Neural cell (in vitro differentiated cells): ENCODE data around the gene CYP19A1. TPM values are rescaled to one million over a fixed set of nuclear protein-coding genes. Genes with fewer than 3 reads are reported as not detected.
"Not testable (repeated sequence)": the region's sequence is repeated elsewhere in the genome, so short reads cannot be mapped to it uniquely, and the experiment has no call there.

ENCODE experiments used
- H2AFZ ChIP-seq: fragments of 200-600, 300-800 bp; sonication (generic), shearing (Covaris generic); 2 replicates; pipeline ENCODE4 v1.6.0; 2014; ENCODE audit warnings: low read depth, mild to moderate bottlenecking, antibody characterized with exemption, low read length, moderate library complexity
- H3F3A ChIP-seq: fragments of 200-600 bp; shearing (Covaris generic); 2 replicates; pipeline ENCODE4 v1.6.1; 2016; ENCODE audit warnings: mild to moderate bottlenecking, moderate library complexity, mixed read lengths, antibody characterized with exemption, low read length; ENCODE audit not compliant: insufficient read depth, poor library complexity, severe bottlenecking
- H3K27ac ChIP-seq: fragments of 200-600, 300-800 bp; sonication (generic), shearing (Covaris generic); 2 replicates; pipeline ENCODE4 v1.5.1; 2014; ENCODE audit warnings: mild to moderate bottlenecking, low read length, moderate library complexity
- H3K27me3 ChIP-seq: fragments of 300-800, 200-600 bp; sonication (generic), shearing (Covaris generic); 2 replicates; pipeline ENCODE4 v1.6.0; 2014; ENCODE audit warnings: mild to moderate bottlenecking, low read depth, low read length, moderate library complexity; ENCODE audit not compliant: insufficient read depth
- H3K36me3 ChIP-seq: fragments of 300-800, 200-600 bp; sonication (generic), shearing (Covaris generic); 2 replicates; pipeline ENCODE4 v1.5.1; 2014; ENCODE audit warnings: mild to moderate bottlenecking, antibody characterized with exemption, low read length, moderate library complexity; ENCODE audit not compliant: insufficient read depth
- H3K4me2 ChIP-seq: fragments of 300-800, 200-600 bp; sonication (generic), shearing (Covaris generic); 2 replicates; pipeline ENCODE4 v1.6.0; 2014; ENCODE audit warnings: mild to moderate bottlenecking, low read length
- H3K4me3 ChIP-seq: fragments of 300-800, 200-600 bp; sonication (generic), shearing (Covaris generic); 2 replicates; pipeline ENCODE4 v1.5.1; 2014; ENCODE audit warnings: mild to moderate bottlenecking, low read length, moderate library complexity
- H3K79me2 ChIP-seq: fragments of 200-600 bp; shearing (Covaris generic); replicated peaks from 2 replicates; pipeline ENCODE4 v1.6.0; 2014; ENCODE audit warnings: mild to moderate bottlenecking, low read length, moderate library complexity; ENCODE audit not compliant: insufficient read depth
- H3K9ac ChIP-seq: fragments of 300-800, 200-600 bp; sonication (generic), shearing (Covaris generic); 2 replicates; pipeline ENCODE4 v1.6.1; 2016; ENCODE audit warnings: mild to moderate bottlenecking, low read length, mixed read lengths
- H3K9me2 ChIP-seq: fragments of 200-600 bp; shearing (Covaris generic); 2 replicates; pipeline ENCODE4 v1.6.1; 2016; ENCODE audit warnings: mild to moderate bottlenecking, low read length, mixed read lengths; ENCODE audit not compliant: insufficient read depth
- H3K9me3 ChIP-seq: fragments of 200-600, 300-800 bp; sonication (generic), shearing (Covaris generic); 2 replicates; pipeline ENCODE4 v1.6.1; 2016; ENCODE audit warnings: mild to moderate bottlenecking, mixed run types, low read length, moderate library complexity, mixed read lengths
- H4K20me1 ChIP-seq: fragments of 200-600 bp; shearing (Covaris generic); 2 replicates; pipeline ENCODE4 v1.6.1; 2016; ENCODE audit warnings: mild to moderate bottlenecking, mixed run types; ENCODE audit not compliant: insufficient read depth
- EP300 ChIP-seq: fragments of 450-650 bp; conservative IDR thresholded peaks from 2 replicates; pipeline ENCODE4 v1.6.1; 2014; ENCODE audit warnings: antibody characterized with exemption, mild to moderate bottlenecking, moderate library complexity; ENCODE audit not compliant: poor library complexity, severe bottlenecking
- EZH2 ChIP-seq: fragments of 200-600, 300-800 bp; shearing (Covaris generic), sonication (generic); IDR thresholded peaks from 2 replicates; pipeline ENCODE4 v1.6.1; 2014; ENCODE audit warnings: antibody characterized with exemption, low read length, borderline replicate concordance, mild to moderate bottlenecking; ENCODE audit not compliant: insufficient read depth, poor library complexity, severe bottlenecking
- MXI1 ChIP-seq: fragments of 450-650 bp; conservative IDR thresholded peaks from 2 replicates; pipeline ENCODE4 v1.6.1; 2014; ENCODE audit warnings: antibody characterized with exemption, mild to moderate bottlenecking; ENCODE audit not compliant: poor library complexity, severe bottlenecking
- POLR2AphosphoS5 ChIP-seq: IDR thresholded peaks from 2 replicates; pipeline ENCODE4 v1.6.1; 2012
- RAD21 ChIP-seq: fragments of 450-650 bp; conservative IDR thresholded peaks from 2 replicates; pipeline ENCODE4 v1.6.1; 2014; ENCODE audit warnings: antibody characterized with exemption, mild to moderate bottlenecking, moderate library complexity
- SMC3 ChIP-seq: fragments of 450-650 bp; conservative IDR thresholded peaks from 2 replicates; pipeline ENCODE4 v1.6.1; 2014; ENCODE audit warnings: antibody characterized with exemption, mild to moderate bottlenecking, moderate library complexity; ENCODE audit not compliant: poor library complexity
- TAF1 ChIP-seq: IDR thresholded peaks from 2 replicates; pipeline ENCODE4 v1.6.1; 2012; ENCODE audit warnings: low read depth
- polyA plus RNA-seq: library from polyadenylated mRNA; depleted of rRNA; stranded (reverse); fragments of >200 nt; gene quantifications from 2 replicates; pipeline ENCODE4 v1.2.3, GENCODE V29; 2014
- TF ChIP-seq, protein P1 (sequence below): fragments of 450-650 bp; IDR thresholded peaks from 2 replicates; pipeline ENCODE4 v1.5.1; 2014; ENCODE audit warnings: antibody characterized with exemption, mild to moderate bottlenecking, moderate library complexity; ENCODE audit not compliant: poor library complexity, severe bottlenecking
- TF ChIP-seq, protein P2 (sequence below): IDR thresholded peaks from 2 replicates; pipeline ENCODE4 v1.6.1; 2012; ENCODE audit warnings: borderline replicate concordance

Gene CYP19A1
- polyA plus RNA-seq, 1 donor from 2014 or later = not detected

DNA sequence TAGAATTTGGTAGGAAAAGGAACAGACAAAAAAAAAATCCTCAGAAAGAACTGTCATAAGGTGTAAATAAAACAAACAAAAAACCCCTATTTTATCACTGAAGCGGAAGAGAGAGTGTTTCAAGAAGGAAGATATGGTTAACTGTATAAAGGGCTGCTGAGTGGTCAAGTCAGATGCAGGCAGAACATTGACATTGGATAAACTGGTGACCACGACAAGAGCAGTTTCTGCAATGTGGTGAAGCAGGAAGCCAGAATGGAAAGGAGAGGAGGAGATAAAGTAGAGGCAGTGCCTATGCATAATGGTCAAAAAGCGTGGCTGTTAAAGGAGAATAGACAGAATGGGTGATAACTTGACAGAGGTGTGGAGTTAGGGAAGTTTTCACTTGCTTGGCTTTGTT is 75.3 kb downstream of the CYP19A1 start:
- TF ChIP-seq EP300 = no peak
- TF ChIP-seq, protein P1, sequence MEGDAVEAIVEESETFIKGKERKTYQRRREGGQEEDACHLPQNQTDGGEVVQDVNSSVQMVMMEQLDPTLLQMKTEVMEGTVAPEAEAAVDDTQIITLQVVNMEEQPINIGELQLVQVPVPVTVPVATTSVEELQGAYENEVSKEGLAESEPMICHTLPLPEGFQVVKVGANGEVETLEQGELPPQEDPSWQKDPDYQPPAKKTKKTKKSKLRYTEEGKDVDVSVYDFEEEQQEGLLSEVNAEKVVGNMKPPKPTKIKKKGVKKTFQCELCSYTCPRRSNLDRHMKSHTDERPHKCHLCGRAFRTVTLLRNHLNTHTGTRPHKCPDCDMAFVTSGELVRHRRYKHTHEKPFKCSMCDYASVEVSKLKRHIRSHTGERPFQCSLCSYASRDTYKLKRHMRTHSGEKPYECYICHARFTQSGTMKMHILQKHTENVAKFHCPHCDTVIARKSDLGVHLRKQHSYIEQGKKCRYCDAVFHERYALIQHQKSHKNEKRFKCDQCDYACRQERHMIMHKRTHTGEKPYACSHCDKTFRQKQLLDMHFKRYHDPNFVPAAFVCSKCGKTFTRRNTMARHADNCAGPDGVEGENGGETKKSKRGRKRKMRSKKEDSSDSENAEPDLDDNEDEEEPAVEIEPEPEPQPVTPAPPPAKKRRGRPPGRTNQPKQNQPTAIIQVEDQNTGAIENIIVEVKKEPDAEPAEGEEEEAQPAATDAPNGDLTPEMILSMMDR = no peak
- TF ChIP-seq RAD21 = no peak
- no peak for TF ChIP-seq SMC3
- no peak for TF ChIP-seq MXI1
- TF ChIP-seq TAF1 = no peak
- TF ChIP-seq EZH2 = no peak
- TF ChIP-seq, protein P2, sequence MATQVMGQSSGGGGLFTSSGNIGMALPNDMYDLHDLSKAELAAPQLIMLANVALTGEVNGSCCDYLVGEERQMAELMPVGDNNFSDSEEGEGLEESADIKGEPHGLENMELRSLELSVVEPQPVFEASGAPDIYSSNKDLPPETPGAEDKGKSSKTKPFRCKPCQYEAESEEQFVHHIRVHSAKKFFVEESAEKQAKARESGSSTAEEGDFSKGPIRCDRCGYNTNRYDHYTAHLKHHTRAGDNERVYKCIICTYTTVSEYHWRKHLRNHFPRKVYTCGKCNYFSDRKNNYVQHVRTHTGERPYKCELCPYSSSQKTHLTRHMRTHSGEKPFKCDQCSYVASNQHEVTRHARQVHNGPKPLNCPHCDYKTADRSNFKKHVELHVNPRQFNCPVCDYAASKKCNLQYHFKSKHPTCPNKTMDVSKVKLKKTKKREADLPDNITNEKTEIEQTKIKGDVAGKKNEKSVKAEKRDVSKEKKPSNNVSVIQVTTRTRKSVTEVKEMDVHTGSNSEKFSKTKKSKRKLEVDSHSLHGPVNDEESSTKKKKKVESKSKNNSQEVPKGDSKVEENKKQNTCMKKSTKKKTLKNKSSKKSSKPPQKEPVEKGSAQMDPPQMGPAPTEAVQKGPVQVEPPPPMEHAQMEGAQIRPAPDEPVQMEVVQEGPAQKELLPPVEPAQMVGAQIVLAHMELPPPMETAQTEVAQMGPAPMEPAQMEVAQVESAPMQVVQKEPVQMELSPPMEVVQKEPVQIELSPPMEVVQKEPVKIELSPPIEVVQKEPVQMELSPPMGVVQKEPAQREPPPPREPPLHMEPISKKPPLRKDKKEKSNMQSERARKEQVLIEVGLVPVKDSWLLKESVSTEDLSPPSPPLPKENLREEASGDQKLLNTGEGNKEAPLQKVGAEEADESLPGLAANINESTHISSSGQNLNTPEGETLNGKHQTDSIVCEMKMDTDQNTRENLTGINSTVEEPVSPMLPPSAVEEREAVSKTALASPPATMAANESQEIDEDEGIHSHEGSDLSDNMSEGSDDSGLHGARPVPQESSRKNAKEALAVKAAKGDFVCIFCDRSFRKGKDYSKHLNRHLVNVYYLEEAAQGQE = no peak
- no peak for TF ChIP-seq POLR2AphosphoS5
- no peaks in the 10 kb centered on the region for H3K36me3 ChIP-seq
- no peaks in the 10 kb centered on the region for H3F3A ChIP-seq

DNA sequence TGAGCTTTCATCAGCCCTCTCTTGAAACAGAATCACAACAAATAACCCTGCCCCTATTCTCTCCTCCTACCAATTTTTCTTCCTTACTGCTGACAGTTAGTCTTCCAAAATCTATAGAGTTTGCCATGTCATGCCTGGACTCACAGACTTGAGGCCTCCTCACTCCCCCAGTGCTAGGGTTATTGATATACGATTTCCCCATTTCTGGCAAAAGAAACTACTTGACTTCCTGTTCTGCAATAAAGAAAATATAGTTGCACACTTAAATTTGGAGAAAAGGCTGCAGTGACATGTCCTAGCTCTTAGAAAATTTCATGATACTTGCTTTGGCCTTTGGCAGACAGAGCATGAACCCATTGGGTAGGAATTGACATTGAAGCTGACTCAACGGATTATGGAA is 75.9 kb downstream of the CYP19A1 start:
- peaks cover 22% of the 10 kb centered on the region for H3K27me3 ChIP-seq
- no peaks in the 10 kb centered on the region for H3K9me3 ChIP-seq
- H3K4me2 ChIP-seq = no peak overlapping the region
- H3K27ac ChIP-seq = no peak overlapping the region
- H3K4me3 ChIP-seq = no peak overlapping the region
- no peaks in the 10 kb centered on the region for H4K20me1 ChIP-seq
- H3K9me2 ChIP-seq = no peaks in the 10 kb centered on the region
- TF ChIP-seq EP300 (no peak), EZH2 (no peak), MXI1 (no peak), SMC3 (no peak), TAF1 (no peak), RAD21 (no peak)
- TF ChIP-seq, protein P2 = no peak
- H3F3A ChIP-seq = no peaks in the 10 kb centered on the region
- no peak overlapping the region for H2AFZ ChIP-seq
- no peaks in the 10 kb centered on the region for H3K36me3 ChIP-seq
- no peaks in the 10 kb centered on the region for H3K79me2 ChIP-seq
- H3K9ac ChIP-seq = no peak overlapping the region

More for the DNA sequence above, 75.3 kb downstream of the CYP19A1 start:
- no peak overlapping the region for H2AFZ ChIP-seq
- H3K9me3 ChIP-seq = no peaks in the 10 kb centered on the region
- no peaks in the 10 kb centered on the region for H3K9me2 ChIP-seq
- no peak overlapping the region for H3K4me3 ChIP-seq
- H3K4me2 ChIP-seq = no peak overlapping the region
- no peaks in the 10 kb centered on the region for H3K79me2 ChIP-seq
- H4K20me1 ChIP-seq = no peaks in the 10 kb centered on the region
- no peak overlapping the region for H3K27ac ChIP-seq
- peaks cover 29% of the 10 kb centered on the region for H3K27me3 ChIP-seq
- no peak overlapping the region for H3K9ac ChIP-seq

DNA sequence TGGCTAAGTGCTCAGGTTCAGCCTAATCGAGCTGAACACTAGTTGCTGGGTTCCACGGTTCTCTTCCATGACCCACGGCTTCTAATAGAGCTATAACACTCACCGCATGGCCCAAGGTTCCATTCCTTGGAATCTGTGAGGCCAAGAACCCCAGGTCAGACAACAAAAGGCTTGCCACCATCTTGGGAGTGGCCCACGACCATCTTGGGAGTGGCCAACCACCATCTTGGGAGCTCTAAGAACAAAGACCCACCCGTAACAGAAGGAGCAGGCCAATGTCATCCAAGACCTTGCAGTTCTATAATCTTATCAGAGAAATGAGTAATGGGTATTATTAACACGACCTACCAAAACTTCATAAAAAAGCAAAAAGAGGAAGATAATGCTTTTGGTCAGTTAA is 77.3 kb downstream of the CYP19A1 start:
- H3K9me3 ChIP-seq, H3K27ac ChIP-seq: not testable (repeated sequence)

More for the DNA sequence above, 77.3 kb downstream of the CYP19A1 start:
- not testable (repeated sequence) for H3K4me3 ChIP-seq, H3K36me3 ChIP-seq, H3K27me3 ChIP-seq, H4K20me1 ChIP-seq, H3F3A ChIP-seq, H3K4me2 ChIP-seq, H3K9ac ChIP-seq, H3K79me2 ChIP-seq, H3K9me2 ChIP-seq, H2AFZ ChIP-seq
